Ishikawa (cell line): ENCODE results near the gene MYO3A.

Experiments used
- CEBPB ChIP-seq: IDR thresholded peaks from 2 replicates; pipeline ENCODE4 v1.6.1; 2012
- CREB1 ChIP-seq: IDR thresholded peaks from 2 replicates; pipeline ENCODE4 v1.6.1; 2012; ENCODE audit warnings: low read depth
- EGR1 ChIP-seq: IDR thresholded peaks from 2 replicates; pipeline ENCODE4 v1.6.1; 2012
- EP300 ChIP-seq: IDR thresholded peaks from 2 replicates; pipeline ENCODE4 v1.6.1; 2012; ENCODE audit warnings: borderline replicate concordance
- FOXM1 ChIP-seq: IDR thresholded peaks from 2 replicates; pipeline ENCODE4 v1.6.1; 2012; ENCODE audit warnings: low read depth, borderline replicate concordance
- MAX ChIP-seq: IDR thresholded peaks from 2 replicates; pipeline ENCODE4 v1.6.1; 2012
- NFIC ChIP-seq: IDR thresholded peaks from 2 replicates; pipeline ENCODE4 v1.6.1; 2012
- RAD21 ChIP-seq: IDR thresholded peaks from 2 replicates; pipeline ENCODE4 v1.6.1; 2012; ENCODE audit warnings: low read depth
- REST ChIP-seq: IDR thresholded peaks from 2 replicates; pipeline ENCODE4 v1.6.1; 2012; ENCODE audit warnings: low read depth, mild to moderate bottlenecking
- TAF1 ChIP-seq: IDR thresholded peaks from 2 replicates; pipeline ENCODE4 v1.6.1; 2012; ENCODE audit warnings: low read depth, mild to moderate bottlenecking
- TCF12 ChIP-seq: IDR thresholded peaks from 2 replicates; pipeline ENCODE4 v1.6.1; 2012; ENCODE audit warnings: low read depth
- TEAD4 ChIP-seq: IDR thresholded peaks from 2 replicates; pipeline ENCODE4 v1.6.1; 2012
- USF1 ChIP-seq: IDR thresholded peaks from 2 replicates; pipeline ENCODE4 v1.6.1; 2012
- YY1 ChIP-seq: IDR thresholded peaks from 2 replicates; pipeline ENCODE4 v1.6.1; 2012; ENCODE audit warnings: low read depth
- ZBTB7A ChIP-seq: IDR thresholded peaks from 2 replicates; pipeline ENCODE4 v1.6.1; 2012; ENCODE audit warnings: low read depth

MYO3A gene

GRCh38 chr10:26219676-26220075, 285.6 kb downstream of the MYO3A start:
- TF ChIP-seq NFIC (no peak), REST (no peak), ZBTB7A (no peak), YY1 (no peak), MAX (no peak), CREB1 (no peak), EGR1 (no peak), RAD21 (no peak), FOXM1 (no peak), EP300 (no peak), TAF1 (no peak), TEAD4 (no peak), USF1 (no peak), CEBPB (no peak), TCF12 (no peak)

GRCh38 chr10:26220901-26221300, 286.9 kb downstream of the MYO3A start:
- TF ChIP-seq TAF1 (no peak), ZBTB7A (no peak), YY1 (no peak), MAX (no peak), FOXM1 (no peak), CEBPB (no peak), TEAD4 (no peak), EP300 (no peak)

- TF ChIP-seq RAD21 (no peak), REST (no peak)
Measured at GRCh38 chr10:26221541-26221940, 287.5 kb downstream of the MYO3A start.

- no peak for TF ChIP-seq TEAD4
- no peak for TF ChIP-seq REST
- TF ChIP-seq FOXM1, result no peak
- no peak for TF ChIP-seq USF1
- no peak for TF ChIP-seq CEBPB
- no peak for TF ChIP-seq TAF1
- TF ChIP-seq YY1, result no peak
- TF ChIP-seq RAD21, result no peak
- no peak for TF ChIP-seq CREB1
- no peak for TF ChIP-seq EGR1
- no peak for TF ChIP-seq NFIC
- no peak for TF ChIP-seq MAX
- TF ChIP-seq EP300, result no peak
- no peak for TF ChIP-seq TCF12
- no peak for TF ChIP-seq ZBTB7A
Measured at GRCh38 chr10:26222563-26222962, 288.5 kb downstream of the MYO3A start.

- TF ChIP-seq ZBTB7A (no peak), USF1 (no peak), YY1 (no peak)
Measured at GRCh38 chr10:26225322-26225721, 291.3 kb downstream of the MYO3A start.
